ENCODE data around the gene NRARP.

GRCh38 chr9:137336735-137337134 is 34.7 kb upstream of the NRARP start:
- no peak for TF ChIP-seq ZNF24 (IDR thresholded peaks at IDR 0.05)
- no peak for TF ChIP-seq REST (IDR thresholded peaks at IDR 0.05; ENCODE audit: low read depth, low read length)
- TF ChIP-seq BHLHE40 (IDR thresholded peaks at IDR 0.05; ENCODE audit: borderline replicate concordance in 1 of 2, low read depth in 2 of 2, low read length in 1 of 2): no peak
- TF ChIP-seq CREM (IDR thresholded peaks at IDR 0.05; ENCODE audit: low read depth): no peak

All from GM12878 (cell line).